SK-N-MC (cell line): Measurements from ENCODE around the gene SP6.

Source experiments
- DNase-seq: peaks from one replicate; pipeline ENCODE4 v3.0.0-alpha.2; 2011; ENCODE audit warnings: low read depth, low spot score
- H3K27ac ChIP-seq: fragments of 200-600 bp; sonication (generic); 2 replicates; pipeline ENCODE4 v1.5.1; 2016; ENCODE audit warnings: mixed run types
- H3K36me3 ChIP-seq: fragments of 200-600 bp; sonication (generic); 2 replicates; pipeline ENCODE4 v1.6.1; 2017; ENCODE audit warnings: antibody characterized with exemption, low read length, mixed read lengths; ENCODE audit not compliant: insufficient read depth
- H3K4me3 ChIP-seq: fragments of 200-600 bp; sonication (generic); 2 replicates; pipeline ENCODE4 v1.5.1; 2016
- H3K9ac ChIP-seq: fragments of 200-600 bp; sonication (generic); 2 replicates; pipeline ENCODE4 v1.8.0; 2017; ENCODE audit warnings: mixed run types, mixed read lengths; ENCODE audit not compliant: insufficient read length
- H3K9me3 ChIP-seq: fragments of 200-600 bp; sonication (generic); 2 replicates; pipeline ENCODE4 v1.6.1; 2017; ENCODE audit warnings: low read depth, mild to moderate bottlenecking, antibody characterized with exemption, low read length, moderate library complexity, mixed read lengths
- EZH2 ChIP-seq: fragments of 200-600 bp; sonication (generic); IDR thresholded peaks from one replicate; pipeline ENCODE4 v1.6.1; 2017; ENCODE audit warnings: antibody characterized with exemption
- FOXP2 ChIP-seq: optimal IDR thresholded peaks from 2 replicates; pipeline ENCODE3; 2011; ENCODE audit warnings: mild to moderate bottlenecking, moderate library complexity; ENCODE audit not compliant: insufficient read depth; ENCODE audit errors: extremely low read length, control extremely low read depth
- POLR2AphosphoS5 ChIP-seq: IDR thresholded peaks from 2 replicates; pipeline ENCODE4 v1.6.1; 2012; ENCODE audit warnings: mild to moderate bottlenecking, low read depth, low read length, borderline replicate concordance

Gene SP6

GRCh38 chr17:47873200-47874090 is 22.5 kb upstream of the SP6 start:
- no peak for DNase-seq
- no peak overlapping the region for H3K27ac ChIP-seq
- TF ChIP-seq EZH2, result no peak
- no peak for TF ChIP-seq POLR2AphosphoS5
- no peak for TF ChIP-seq FOXP2
- no peaks in the 10 kb centered on the region for H3K9me3 ChIP-seq
- H3K9ac ChIP-seq, result no peak overlapping the region
- no peaks in the 10 kb centered on the region for H3K36me3 ChIP-seq
- no peak overlapping the region for H3K4me3 ChIP-seq

- DNase-seq, result no peak
- Histone ChIP-seq H3K27ac (no peak overlapping the region), H3K36me3 (no peaks in the 10 kb centered on the region), H3K9me3 (no peaks in the 10 kb centered on the region), H3K4me3 (no peak overlapping the region), H3K9ac (no peak overlapping the region)
- TF ChIP-seq EZH2 (no peak), FOXP2 (no peak), POLR2AphosphoS5 (no peak)
Observed at GRCh38 chr17:47872651-47873161, 21.7 kb upstream of the SP6 start.

GRCh38 chr17:47872019-47872650 is 21.2 kb upstream of the SP6 start:
- no peak overlapping the region for H3K27ac ChIP-seq
- H3K9ac ChIP-seq, result no peak overlapping the region
- no peaks in the 10 kb centered on the region for H3K9me3 ChIP-seq
- DNase-seq, result no peak
- TF ChIP-seq POLR2AphosphoS5, result no peak
- no peak for TF ChIP-seq FOXP2
- TF ChIP-seq EZH2, result no peak
- no peak overlapping the region for H3K4me3 ChIP-seq
- H3K36me3 ChIP-seq, result no peaks in the 10 kb centered on the region

- Histone ChIP-seq H3K27ac (no peak overlapping the region), H3K4me3 (no peak overlapping the region), H3K9ac (no peak overlapping the region), H3K36me3 (no peaks in the 10 kb centered on the region), H3K9me3 (no peaks in the 10 kb centered on the region)
- TF ChIP-seq POLR2AphosphoS5 (no peak), FOXP2 (no peak), EZH2 (no peak)
- DNase-seq, result no peak
Observed at GRCh38 chr17:47871048-47871447, 20.1 kb upstream of the SP6 start.

GRCh38 chr17:47870056-47870455 is 19.1 kb upstream of the SP6 start:
- Histone ChIP-seq H3K9me3 (no peaks in the 10 kb centered on the region), H3K36me3 (no peaks in the 10 kb centered on the region), H3K4me3 (no peak overlapping the region), H3K9ac (no peak overlapping the region), H3K27ac (no peak overlapping the region)
- DNase-seq, result no peak
- TF ChIP-seq FOXP2, result no peak
- TF ChIP-seq POLR2AphosphoS5, result no peak
- no peak for TF ChIP-seq EZH2

- Histone ChIP-seq H3K36me3 (no peaks in the 10 kb centered on the region), H3K4me3 (no peak overlapping the region), H3K27ac (no peak overlapping the region), H3K9me3 (no peaks in the 10 kb centered on the region), H3K9ac (no peak overlapping the region)
- TF ChIP-seq POLR2AphosphoS5 (no peak), FOXP2 (no peak), EZH2 (no peak)
- DNase-seq, result no peak
Observed at GRCh38 chr17:47869114-47869513, 18.2 kb upstream of the SP6 start.

- Histone ChIP-seq H3K9ac (no peak overlapping the region), H3K9me3 (no peaks in the 10 kb centered on the region), H3K4me3 (no peak overlapping the region), H3K27ac (no peak overlapping the region), H3K36me3 (no peaks in the 10 kb centered on the region)
- TF ChIP-seq EZH2, result no peak
- no peak for DNase-seq
Observed at GRCh38 chr17:47867813-47868533, 17.0 kb upstream of the SP6 start.

GRCh38 chr17:47866941-47867340 is 16.0 kb upstream of the SP6 start:
- Histone ChIP-seq H3K27ac (no peak overlapping the region), H3K4me3 (no peak overlapping the region), H3K36me3 (no peaks in the 10 kb centered on the region), H3K9ac (no peak overlapping the region), H3K9me3 (no peaks in the 10 kb centered on the region)
- TF ChIP-seq FOXP2 (no peak), EZH2 (no peak), POLR2AphosphoS5 (no peak)
- DNase-seq, result no peak
